EH (cell line): ENCODE results near the gene EHBP1L1.

Experiments
- DNase-seq: peaks from one replicate; pipeline ENCODE4 v3.0.0-alpha.2; 2015; ENCODE audit warnings: low read depth

Gene EHBP1L1

DNA sequence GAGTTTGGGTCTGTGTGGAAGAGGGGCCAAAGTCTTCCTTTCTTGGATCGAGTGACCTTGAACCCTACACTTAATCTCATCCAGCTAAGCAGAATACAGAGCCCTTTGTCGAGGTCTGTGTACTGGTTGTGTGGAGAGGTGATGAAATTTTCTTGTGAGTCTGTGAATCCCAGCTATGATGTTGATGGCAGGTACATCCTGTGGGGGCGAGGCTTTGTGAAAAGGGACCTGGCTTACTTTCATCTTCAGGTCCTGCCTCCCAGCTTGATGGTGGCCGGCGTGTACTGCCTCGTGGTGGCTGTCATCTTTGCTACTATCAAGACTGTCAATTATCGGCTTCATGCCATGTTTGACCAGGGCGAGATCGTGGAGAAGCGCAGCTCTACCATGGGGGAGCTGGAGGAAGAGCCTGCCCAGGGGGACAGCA lies 40.7 kb downstream of the EHBP1L1 start:
- no peak for DNase-seq

DNA sequence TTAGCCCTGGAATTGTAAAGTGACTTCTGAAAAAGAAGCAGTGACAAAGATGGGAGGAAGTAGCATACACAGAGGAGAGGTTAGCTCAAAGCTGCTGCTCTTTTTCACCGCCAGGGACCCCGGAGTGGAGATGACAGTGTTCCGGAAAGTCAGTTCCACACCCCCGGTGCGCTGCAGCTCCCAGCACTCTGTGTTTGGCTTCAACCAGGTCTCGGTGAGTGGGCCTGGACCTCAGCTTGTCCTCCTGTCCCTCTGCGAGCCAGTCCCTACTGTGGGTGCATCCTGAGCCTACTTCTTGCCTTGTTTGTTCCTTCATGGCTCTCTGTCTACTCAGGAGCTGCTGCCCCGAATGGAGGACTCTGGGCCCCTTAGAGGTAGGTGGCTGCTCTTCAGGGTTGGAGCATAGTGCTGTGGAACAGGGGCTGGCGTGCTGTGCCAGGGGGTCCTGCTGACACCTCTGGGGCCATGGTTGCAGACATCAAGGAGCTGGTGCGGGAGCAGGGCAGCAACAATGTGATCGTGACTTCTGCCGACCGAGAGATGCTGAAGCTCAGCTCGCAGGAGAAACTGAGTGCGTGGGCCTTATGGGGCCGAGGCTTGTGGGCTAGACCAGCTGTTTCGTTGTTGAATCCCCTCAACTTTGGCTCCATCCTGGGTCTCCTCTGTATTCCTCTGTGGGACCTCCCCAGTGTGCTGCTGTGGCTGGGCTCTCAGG lies 41.4 kb downstream of the EHBP1L1 start:
- DNase-seq = no peak

DNA sequence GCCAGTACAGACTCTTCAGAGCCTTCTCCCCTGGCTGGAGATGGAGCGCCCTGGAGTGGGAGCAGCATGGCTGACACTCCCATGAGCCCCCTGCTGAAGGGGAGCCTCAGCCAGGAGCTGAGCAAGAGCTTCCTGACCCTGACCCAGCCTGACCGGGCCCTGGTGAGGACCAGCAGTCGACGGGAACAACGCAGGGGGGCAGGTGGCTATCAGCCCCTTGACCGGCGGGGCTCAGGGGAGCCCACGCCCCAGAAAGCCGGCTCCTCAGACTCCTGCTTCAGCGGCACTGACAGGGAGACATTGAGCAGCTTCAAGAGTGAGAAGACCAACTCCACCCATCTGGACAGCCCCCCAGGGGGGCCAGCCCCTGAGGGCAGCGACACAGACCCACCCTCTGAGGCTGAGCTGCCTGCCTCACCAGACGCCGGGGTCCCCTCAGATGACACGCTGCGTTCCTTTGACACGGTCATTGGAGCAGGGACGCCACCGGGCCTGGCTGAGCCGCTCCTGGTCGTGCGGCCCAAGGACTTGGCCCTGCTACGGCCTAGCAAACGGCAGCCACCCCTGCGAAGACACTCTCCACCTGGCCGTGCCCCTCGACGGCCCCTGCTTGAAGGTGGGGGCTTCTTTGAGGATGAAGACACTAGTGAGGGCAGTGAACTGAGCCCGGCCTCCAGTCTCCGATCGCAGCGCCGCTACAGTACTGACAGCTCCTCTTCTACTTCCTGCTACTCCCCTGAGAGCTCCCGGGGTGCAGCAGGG lies 42.3 kb downstream of the EHBP1L1 start:
- DNase-seq = no peak

DNA sequence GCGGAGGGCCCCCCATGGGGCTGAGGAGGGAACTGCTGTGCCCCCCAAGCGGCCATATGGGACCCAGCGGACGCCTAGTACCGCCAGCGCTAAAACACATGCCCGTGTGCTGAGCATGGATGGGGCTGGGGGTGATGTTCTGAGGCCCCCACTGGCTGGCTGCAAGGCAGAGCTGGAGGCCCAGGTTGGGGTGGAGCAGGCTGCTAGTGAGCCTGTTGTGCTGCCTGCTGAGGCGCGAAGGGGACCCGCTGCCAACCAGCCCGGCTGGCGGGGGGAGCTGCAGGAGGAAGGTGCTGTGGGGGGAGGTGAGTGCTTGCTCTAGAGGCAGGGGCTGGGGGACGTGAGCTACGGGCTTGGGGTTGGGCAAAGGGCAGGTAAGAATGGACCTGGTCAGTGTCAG lies 42.9 kb downstream of the EHBP1L1 start:
- no peak for DNase-seq

DNA sequence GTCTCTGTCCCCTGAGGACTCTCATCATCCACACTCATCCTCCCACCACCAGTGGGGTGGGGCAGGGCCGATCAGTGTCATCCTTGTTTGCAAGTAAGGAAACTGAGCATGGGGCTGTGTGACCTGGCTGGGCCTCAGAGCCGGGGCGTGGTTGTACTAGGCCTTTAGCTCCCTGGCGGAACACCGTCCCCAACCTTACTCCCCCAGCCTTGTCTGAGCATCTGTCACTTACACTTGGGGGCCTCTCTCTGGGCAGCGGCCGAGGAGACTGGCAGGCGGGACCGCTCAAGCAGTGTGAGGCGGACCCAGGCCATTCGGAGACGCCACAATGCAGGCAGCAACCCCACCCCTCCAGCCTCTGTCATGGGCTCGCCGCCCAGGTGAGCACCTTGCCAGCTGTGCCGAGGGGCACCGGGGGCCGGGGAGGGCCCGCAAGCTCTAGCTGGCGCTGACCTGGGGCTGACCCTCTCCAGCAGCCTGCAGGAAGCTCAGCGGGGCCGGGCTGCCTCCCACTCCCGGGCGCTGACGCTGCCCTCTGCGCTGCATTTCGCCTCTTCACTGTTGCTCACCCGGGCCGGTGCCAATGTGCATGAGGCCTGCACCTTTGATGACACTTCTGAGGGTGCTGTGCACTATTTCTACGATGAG lies 43.6 kb downstream of the EHBP1L1 start:
- DNase-seq = no peak

DNA sequence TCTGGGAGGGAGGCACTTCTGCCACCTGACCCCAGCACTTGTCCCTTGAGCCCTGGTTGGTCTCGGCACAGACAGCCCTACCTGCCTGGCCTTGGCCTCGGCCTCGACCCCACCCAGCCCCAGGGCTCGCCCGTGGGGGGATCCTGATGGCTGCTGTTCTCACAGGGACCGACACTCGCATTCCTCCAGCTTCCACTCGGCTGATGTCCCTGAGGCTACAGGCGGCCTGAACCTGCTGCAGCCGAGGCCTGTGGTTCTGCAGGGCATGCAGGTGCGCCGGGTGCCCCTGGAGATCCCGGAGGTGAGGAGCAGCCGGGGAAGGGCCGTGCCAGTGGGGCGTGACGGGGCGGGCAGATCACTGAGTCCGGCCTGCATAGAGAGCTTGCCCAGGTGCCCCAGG lies 44.8 kb downstream of the EHBP1L1 start:
- DNase-seq = no peak

- DNase-seq = no peak
These were observed 45.6 kb downstream of the EHBP1L1 start for GRCh38 chr11:65621460-65621859.

DNA sequence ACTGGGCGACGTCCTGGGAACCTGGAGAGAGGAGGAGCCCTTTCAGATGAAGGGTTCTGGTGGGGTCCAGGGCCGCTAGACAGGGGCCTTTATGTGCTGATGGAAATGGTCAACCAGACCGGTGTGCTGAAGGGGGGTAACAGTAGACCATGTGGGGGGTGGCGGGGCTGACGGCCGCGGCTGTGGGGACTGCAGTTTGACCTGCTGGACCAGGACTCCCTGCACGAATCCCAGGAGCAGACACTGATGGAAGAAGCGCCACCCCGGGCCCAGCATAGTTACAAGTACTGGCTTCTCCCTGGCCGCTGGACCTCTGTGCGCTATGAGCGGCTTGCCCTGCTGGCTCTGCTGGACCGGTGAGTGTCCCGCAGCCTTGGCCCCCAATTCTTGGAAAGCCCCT lies 46.2 kb downstream of the EHBP1L1 start:
- DNase-seq = no peak

DNA sequence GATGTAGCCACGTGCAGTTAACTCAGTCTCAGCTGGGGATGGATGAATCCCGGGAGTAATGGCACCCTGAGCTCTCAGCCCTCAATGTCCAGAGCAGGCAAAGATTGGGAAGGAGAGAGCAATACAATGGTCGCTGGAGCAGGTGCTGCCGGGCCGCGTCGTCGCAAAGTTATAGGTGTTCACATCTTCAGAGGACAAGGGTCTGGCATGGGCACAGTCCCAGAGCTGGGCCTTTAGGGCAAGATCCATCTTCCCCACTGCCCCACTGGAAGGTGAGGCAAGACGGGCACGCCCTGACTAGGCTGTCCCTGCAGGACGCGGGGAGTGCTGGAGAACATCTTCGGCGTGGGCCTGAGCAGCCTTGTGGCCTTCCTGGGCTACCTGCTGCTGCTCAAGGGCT lies 47.3 kb downstream of the EHBP1L1 start:
- DNase-seq = no peak

DNA sequence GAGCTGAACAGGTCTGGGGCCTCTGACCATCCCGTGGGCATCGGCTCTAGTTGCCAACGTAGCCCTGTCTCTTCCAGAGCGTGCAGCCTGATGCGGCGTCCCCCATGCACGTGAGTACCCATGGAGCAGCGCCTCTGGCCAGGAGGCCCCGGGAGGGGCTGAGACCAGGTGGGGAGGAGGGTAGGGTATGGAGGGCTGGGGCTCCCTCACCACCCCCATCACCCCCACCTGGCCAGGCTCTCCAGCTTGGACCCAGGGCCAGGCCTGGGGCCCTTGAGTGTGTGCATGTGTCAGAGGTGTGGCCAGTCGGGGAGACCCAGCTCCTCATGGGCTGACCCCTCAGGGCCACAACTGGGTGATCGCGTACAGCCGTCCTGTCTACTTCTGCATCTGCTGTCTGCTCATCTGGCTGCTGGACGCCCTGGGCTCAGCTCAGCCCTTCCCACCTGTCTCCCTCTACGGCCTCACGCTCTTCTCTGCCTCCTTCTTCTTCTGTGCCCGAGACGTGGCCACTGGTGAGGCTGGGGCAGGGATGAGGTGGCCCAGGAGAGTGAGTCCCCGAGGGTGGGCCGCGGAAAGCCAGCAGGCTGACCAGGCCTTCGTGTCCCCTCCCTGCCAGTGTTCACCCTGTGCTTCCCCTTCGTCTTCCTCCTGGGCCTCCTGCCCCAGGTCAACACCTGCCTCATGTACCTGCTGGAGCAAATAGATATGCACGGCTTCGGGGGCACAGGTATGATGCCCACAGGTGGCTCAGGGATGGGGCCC lies 48.2 kb downstream of the EHBP1L1 start:
- no peak for DNase-seq

DNA sequence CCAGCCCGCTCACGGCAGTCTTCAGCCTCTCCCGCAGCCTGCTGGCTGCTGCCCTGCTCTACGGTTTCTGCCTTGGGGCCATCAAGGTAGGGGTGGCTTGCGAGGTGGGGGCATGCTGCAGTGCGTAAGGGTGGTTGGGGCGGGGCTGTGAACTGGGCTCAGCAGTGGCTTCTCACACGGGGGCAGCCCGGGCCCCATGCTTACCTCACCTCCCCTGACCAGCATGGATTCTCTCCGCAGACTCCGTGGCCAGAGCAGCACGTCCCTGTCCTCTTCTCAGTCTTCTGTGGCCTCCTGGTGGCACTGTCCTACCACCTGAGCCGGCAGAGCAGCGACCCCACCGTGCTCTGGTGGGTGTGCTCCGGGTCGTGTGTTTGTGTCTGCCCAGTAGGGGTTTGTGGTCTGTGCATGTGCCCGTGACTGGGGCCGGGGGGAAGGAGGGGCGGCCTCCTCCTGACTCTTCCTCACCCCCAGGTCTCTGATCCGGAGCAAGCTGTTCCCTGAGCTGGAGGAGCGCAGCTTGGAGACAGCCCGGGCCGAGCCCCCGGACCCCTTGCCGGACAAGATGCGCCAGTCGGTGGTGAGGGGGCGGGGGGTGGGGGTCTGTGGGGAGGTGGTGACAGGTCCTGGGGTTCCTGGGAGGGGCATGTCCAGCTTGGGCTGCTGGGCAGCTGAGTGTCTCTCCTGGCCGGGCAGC lies 49.2 kb downstream of the EHBP1L1 start:
- no peak for DNase-seq

DNA sequence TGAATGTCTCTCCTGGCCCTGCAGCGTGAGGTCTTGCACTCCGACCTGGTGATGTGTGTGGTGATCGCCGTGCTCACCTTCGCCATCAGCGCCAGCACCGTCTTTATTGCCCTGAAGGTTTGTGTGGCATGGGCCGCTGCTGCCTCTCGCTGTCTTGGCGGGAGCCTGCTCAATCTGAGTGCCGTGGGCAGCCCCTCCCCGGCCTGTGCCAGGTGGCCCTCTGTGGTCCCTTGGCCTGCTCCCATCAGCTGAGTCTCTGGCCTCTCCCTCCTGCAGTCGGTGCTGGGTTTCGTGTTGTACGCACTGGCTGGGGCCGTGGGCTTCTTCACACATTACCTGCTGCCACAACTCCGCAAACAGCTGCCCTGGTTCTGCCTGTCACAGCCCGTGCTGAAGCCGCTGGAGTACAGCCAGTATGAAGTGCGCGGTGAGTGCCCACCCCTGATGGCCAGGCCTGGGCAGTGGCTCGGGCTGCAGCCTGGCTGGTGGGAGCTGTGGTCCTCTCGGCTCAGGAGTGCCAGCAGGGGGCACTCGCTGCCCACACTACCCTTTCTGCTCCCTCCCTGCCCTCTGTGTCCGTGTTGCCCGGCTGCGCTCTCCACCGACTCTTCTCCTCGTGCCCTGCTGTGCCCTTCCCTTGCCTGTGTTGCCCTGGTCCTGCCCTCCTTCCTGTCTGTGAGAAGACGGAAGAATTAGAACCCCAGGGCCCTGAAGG lies 49.9 kb downstream of the EHBP1L1 start:
- DNase-seq = peak; percentile 57

- DNase-seq = no peak
These were observed 51.3 kb downstream of the EHBP1L1 start for GRCh38 chr11:65627202-65627601.

DNA sequence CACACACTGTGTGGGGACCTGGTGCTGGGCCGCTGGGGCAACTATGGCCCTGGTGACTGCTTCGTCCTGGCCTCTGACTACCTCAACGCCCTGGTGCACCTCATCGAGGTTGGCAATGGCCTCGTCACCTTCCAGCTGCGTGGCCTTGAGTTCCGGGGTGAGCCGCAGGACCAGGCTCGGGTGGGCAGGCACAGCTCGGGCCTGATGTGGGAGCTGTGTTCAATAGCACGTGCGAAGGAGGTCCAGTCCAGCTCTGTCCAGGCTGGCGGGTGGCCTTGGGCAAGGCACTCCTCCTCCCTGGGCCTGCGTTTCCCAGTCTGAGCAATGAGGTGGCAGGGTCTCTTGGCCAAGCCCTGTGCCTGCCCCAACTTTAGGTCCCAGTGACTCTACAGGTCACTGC lies 53.7 kb downstream of the EHBP1L1 start:
- no peak for DNase-seq

DNA sequence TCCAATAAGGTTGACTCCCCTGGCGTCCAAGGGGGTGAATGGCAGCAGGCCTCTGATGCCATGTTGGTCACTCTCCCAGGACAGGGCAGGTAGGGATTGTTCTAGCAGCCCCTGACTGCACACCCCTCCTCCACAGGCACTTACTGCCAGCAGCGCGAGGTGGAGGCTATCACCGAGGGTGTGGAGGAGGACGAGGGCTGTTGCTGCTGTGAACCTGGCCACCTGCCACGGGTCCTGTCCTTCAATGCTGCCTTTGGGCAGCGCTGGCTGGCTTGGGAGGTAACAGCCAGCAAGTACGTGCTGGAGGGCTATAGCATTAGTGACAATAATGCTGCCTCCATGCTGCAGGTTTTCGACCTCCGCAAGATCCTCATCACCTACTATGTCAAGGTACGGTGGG lies 54.4 kb downstream of the EHBP1L1 start:
- DNase-seq = no peak

GRCh38 chr11:65633390-65634108 lies 57.7 kb downstream of the EHBP1L1 start:
- no peak for DNase-seq

DNA sequence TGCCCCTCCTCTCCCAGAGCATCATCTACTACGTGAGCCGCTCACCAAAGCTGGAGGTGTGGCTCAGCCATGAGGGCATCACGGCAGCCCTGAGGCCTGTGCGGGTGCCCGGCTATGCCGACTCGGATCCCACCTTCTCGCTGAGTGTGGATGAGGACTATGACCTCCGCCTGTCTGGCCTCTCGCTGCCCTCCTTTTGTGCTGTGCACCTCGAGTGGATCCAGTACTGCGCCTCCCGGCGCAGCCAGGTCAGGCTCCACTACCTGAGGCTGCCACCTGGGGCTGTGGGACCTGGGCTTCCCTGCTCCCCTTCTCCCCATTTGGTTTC lies 58.2 kb downstream of the EHBP1L1 start:
- no peak for DNase-seq

GRCh38 chr11:65634440-65634839 lies 58.6 kb downstream of the EHBP1L1 start:
- DNase-seq = no peak

GRCh38 chr11:65634905-65635731 lies 59.3 kb downstream of the EHBP1L1 start:
- no peak for DNase-seq
